PC-3 (cell line): ENCODE results near the gene CDC42EP3. TPM values are rescaled to one million over a fixed set of nuclear protein-coding genes. Genes with fewer than 3 reads are reported as not detected.

Source experiments
- ATAC-seq: fragments of 200-7000 bp; cut with Tn5 transposase; 2 replicates; pipeline ENCODE4 v1.9.1; 2020; ENCODE audit warnings: mild to moderate bottlenecking, moderate library complexity
- BruUV-seq: library from RNA; stranded (reverse); fragments of 400-500 nt; replicated peaks from 2 replicates; lab custom pipeline; 2021; lab: Mats Ljungman, UMichigan
- CTCF ChIA-PET: fragments of 300-600 bp; sonication (Branson Sonifier 250); formaldehyde crosslinking; loops from one replicate; lab custom pipeline; 2022; ENCODE audit warnings: antibody characterized with exemption; lab: Charles Lee
- POLR2A ChIA-PET: fragments of 300-600 bp; sonication (Branson Sonifier 250); formaldehyde crosslinking; loops from one replicate; lab custom pipeline; 2022; ENCODE audit warnings: antibody characterized with exemption; ENCODE audit not compliant: unreplicated experiment; lab: Charles Lee
- DNase-seq: peaks from one replicate; pipeline ENCODE4 v3.0.0-alpha.2; 2015
- H2AFZ ChIP-seq: fragments of 300-600 bp; sonication (generic); 2 replicates; pipeline ENCODE4 v1.6.0; 2016; ENCODE audit warnings: antibody characterized with exemption, low read length
- H3F3A ChIP-seq: fragments of 300-600 bp; sonication (generic); one replicate; pipeline ENCODE4 v1.6.0; 2017; ENCODE audit warnings: antibody characterized with exemption, low read length, control low read depth, mild to moderate bottlenecking; ENCODE audit not compliant: unreplicated experiment
- H3K27ac ChIP-seq: fragments of 300-600 bp; sonication (generic); 2 replicates; pipeline ENCODE4 v1.5.1; 2016; ENCODE audit warnings: mild to moderate bottlenecking, low read length
- H3K27me3 ChIP-seq: fragments of 300-600 bp; sonication (generic); 2 replicates; pipeline ENCODE4 v1.6.1; 2016; ENCODE audit warnings: low read length, mixed read lengths
- H3K36me3 ChIP-seq: fragments of 300-600 bp; sonication (generic); 2 replicates; pipeline ENCODE4 v1.6.1; 2016; ENCODE audit warnings: low read depth, mixed run types, low read length, mixed read lengths
- H3K4me1 ChIP-seq: fragments of 300-600 bp; sonication (generic); 2 replicates; pipeline ENCODE4 v1.5.1; 2016; ENCODE audit warnings: low read length; ENCODE audit not compliant: insufficient read depth
- H3K4me2 ChIP-seq: fragments of 300-600 bp; sonication (generic); 2 replicates; pipeline ENCODE4 v1.6.0; 2016; ENCODE audit warnings: low read length
- H3K4me3 ChIP-seq: fragments of 300-600 bp; sonication (generic); 2 replicates; pipeline ENCODE4 v1.5.1; 2016; ENCODE audit warnings: mild to moderate bottlenecking, low read length, mixed read lengths
- H3K79me2 ChIP-seq: fragments of 300-600 bp; sonication (generic); 2 replicates; pipeline ENCODE4 v1.6.1; 2017; ENCODE audit warnings: low read length, mixed read lengths
- H3K9ac ChIP-seq: fragments of 300-600 bp; sonication (generic); 2 replicates; pipeline ENCODE4 v1.6.0; 2016; ENCODE audit warnings: mild to moderate bottlenecking, low read length
- H3K9me2 ChIP-seq: fragments of 300-600 bp; sonication (generic); replicated peaks from 2 replicates; pipeline ENCODE4 v1.6.1; 2016; ENCODE audit warnings: mixed run types, low read length, mixed read lengths
- H3K9me3 ChIP-seq: fragments of 300-600 bp; sonication (generic); 2 replicates; pipeline ENCODE4 v1.6.1; 2016; ENCODE audit warnings: low read length, mixed read lengths
- H4K20me1 ChIP-seq: fragments of 300-600 bp; sonication (generic); 2 replicates; pipeline ENCODE4 v1.6.1; 2016; ENCODE audit warnings: low read length, mixed read lengths
- EZH2 ChIP-seq: fragments of 300-600 bp; sonication (generic); IDR thresholded peaks from one replicate; pipeline ENCODE4 v1.6.1; 2017; ENCODE audit warnings: antibody characterized with exemption, mild to moderate bottlenecking, low read length; ENCODE audit not compliant: unreplicated experiment
- EZH2phosphoT487 ChIP-seq: fragments of 300-600 bp; sonication (generic); IDR thresholded peaks from 2 replicates; pipeline ENCODE4 v1.6.1; 2018; ENCODE audit warnings: mild to moderate bottlenecking, antibody characterized with exemption, low read length, borderline replicate concordance
- intact Hi-C: fragments of 100-400 bp; cut with micrococcal nuclease; formaldehyde crosslinking; loops from 2 replicates; pipeline ENCODE4 v1.9.0; 2023
- total RNA-seq: library from RNA; depleted of rRNA; stranded (reverse); fragments of >200 nt; gene quantifications from 2 replicates; pipeline ENCODE4 v1.2.3, GENCODE V29; 2014
- TF ChIP-seq, protein P1 (sequence below): fragments of 300-600 bp; sonication (generic); conservative IDR thresholded peaks from 2 replicates; pipeline ENCODE4 v1.5.1; 2017; ENCODE audit warnings: antibody characterized with exemption, low read depth, mild to moderate bottlenecking, low read length

CDC42EP3 gene
- total RNA-seq, 1 experiment from 2014 or later = 28.4 TPM

- no peaks in the 10 kb centered on the region for H3K9me3 ChIP-seq
- H3K79me2 ChIP-seq = no peaks in the 10 kb centered on the region
- no peaks in the 10 kb centered on the region for H3F3A ChIP-seq
- H2AFZ ChIP-seq = no peak overlapping the region
- intact Hi-C loops = no loop called here
- no peak overlapping the region for H3K27ac ChIP-seq
- DNase-seq = no peak
- H4K20me1 ChIP-seq = no peaks in the 10 kb centered on the region
- POLR2A ChIA-PET = no interaction called here
- H3K4me1 ChIP-seq = no peaks in the 10 kb centered on the region
- no peak for TF ChIP-seq EZH2phosphoT487
- TF ChIP-seq, protein P1, sequence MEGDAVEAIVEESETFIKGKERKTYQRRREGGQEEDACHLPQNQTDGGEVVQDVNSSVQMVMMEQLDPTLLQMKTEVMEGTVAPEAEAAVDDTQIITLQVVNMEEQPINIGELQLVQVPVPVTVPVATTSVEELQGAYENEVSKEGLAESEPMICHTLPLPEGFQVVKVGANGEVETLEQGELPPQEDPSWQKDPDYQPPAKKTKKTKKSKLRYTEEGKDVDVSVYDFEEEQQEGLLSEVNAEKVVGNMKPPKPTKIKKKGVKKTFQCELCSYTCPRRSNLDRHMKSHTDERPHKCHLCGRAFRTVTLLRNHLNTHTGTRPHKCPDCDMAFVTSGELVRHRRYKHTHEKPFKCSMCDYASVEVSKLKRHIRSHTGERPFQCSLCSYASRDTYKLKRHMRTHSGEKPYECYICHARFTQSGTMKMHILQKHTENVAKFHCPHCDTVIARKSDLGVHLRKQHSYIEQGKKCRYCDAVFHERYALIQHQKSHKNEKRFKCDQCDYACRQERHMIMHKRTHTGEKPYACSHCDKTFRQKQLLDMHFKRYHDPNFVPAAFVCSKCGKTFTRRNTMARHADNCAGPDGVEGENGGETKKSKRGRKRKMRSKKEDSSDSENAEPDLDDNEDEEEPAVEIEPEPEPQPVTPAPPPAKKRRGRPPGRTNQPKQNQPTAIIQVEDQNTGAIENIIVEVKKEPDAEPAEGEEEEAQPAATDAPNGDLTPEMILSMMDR = no peak
- TF ChIP-seq EZH2 = no peak
- H3K9ac ChIP-seq = no peak overlapping the region
- no peaks in the 10 kb centered on the region for H3K36me3 ChIP-seq
- no peak overlapping the region for H3K4me3 ChIP-seq
- no peak overlapping the region for H3K4me2 ChIP-seq
- no TSS peak for BruUV-seq
- H3K9me2 ChIP-seq = no peaks in the 10 kb centered on the region
- H3K27me3 ChIP-seq = no peaks in the 10 kb centered on the region
- CTCF ChIA-PET = interaction anchor here (0.6 kb wide), 1 partner anchor 25 kb away, joined by 3 read pairs; no protein-coding TSS in a partner anchor
- ATAC-seq = no peak
These were observed 59.1 kb downstream of the CDC42EP3 start for GRCh38 chr2:37612382-37612781.

DNA sequence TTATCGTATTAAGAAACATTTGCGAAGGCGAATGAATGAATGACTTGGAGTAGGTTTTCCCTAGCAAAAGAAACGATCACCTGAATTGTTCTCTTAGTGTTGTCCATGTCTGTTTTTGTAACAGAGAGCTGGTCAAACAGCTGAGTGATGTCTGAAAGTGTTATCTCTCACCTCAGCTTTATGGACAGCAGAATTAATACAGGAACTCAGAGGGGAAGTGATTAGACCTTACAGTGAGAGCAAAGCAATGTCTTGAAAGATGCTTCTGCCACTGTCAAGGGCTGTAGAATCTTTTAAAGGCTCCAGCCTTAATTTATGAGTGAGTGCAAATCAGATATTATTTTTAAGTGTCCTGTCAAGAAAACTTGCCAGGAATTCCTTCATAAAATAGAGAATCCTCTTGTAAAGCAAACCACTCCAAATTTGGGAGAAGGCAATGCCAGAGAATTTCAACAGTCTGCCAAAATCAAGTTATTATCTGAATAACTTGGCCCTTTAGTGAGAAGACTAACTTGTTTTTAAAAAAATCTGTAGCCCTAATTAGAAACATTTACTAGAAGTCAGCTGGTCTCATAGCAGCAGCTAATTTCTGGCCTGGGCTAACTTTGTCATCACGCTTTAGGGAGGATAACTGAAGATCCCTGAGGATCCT lies 60.7 kb downstream of the CDC42EP3 start:
- H3K4me1 ChIP-seq = no peaks in the 10 kb centered on the region
- no peaks in the 10 kb centered on the region for H3K36me3 ChIP-seq
- H3K27me3 ChIP-seq = no peaks in the 10 kb centered on the region
- no peaks in the 10 kb centered on the region for H3K9me2 ChIP-seq
- TF ChIP-seq EZH2 (no peak), EZH2phosphoT487 (no peak)
- TF ChIP-seq, protein P1 = no peak
- H3K9ac ChIP-seq = no peak overlapping the region
- no TSS peak for BruUV-seq
- no peaks in the 10 kb centered on the region for H3K79me2 ChIP-seq
- ChIA-PET POLR2A (no interaction called here), CTCF (no interaction called here)
- no peak overlapping the region for H2AFZ ChIP-seq
- no peaks in the 10 kb centered on the region for H3K9me3 ChIP-seq
- no peaks in the 10 kb centered on the region for H3F3A ChIP-seq
- no peaks in the 10 kb centered on the region for H4K20me1 ChIP-seq
- H3K4me3 ChIP-seq = no peak overlapping the region
- no peak overlapping the region for H3K4me2 ChIP-seq
- no peak overlapping the region for H3K27ac ChIP-seq
- intact Hi-C loops = no loop called here
- ATAC-seq (no peak), DNase-seq (no peak)

DNA sequence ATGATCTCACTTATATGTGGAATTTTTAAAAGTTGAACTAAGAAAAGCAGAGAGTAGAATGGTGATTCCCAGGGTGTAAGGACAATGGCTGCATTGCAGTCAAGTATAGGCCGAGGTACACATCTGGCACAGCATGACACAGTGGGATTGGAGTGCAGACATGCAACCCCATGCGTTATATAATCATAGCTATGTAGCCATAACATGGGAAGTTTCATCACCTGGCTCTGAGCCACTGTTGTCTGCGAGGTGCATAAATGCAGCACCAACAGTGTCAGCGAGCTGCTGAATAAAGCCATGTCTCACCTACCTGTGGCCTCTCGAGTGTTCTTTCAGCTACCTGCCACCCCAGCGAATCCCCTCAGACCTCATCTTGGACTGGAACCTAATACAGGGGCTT lies 61.7 kb downstream of the CDC42EP3 start:
- Histone ChIP-seq H3K9me3 (no peaks in the 10 kb centered on the region), H3F3A (no peaks in the 10 kb centered on the region), H3K27ac (no peak overlapping the region), H3K9me2 (no peaks in the 10 kb centered on the region), H3K4me3 (no peak overlapping the region), H2AFZ (no peak overlapping the region), H3K79me2 (no peaks in the 10 kb centered on the region), H4K20me1 (no peaks in the 10 kb centered on the region), H3K4me1 (peaks cover 6% of the 10 kb centered on the region), H3K36me3 (no peaks in the 10 kb centered on the region), H3K4me2 (no peak overlapping the region), H3K9ac (no peak overlapping the region), H3K27me3 (no peaks in the 10 kb centered on the region)
- intact Hi-C loops = no loop called here
- no TSS peak for BruUV-seq
- no peak for TF ChIP-seq EZH2
- no peak for TF ChIP-seq EZH2phosphoT487
- TF ChIP-seq, protein P1 = no peak
- ChIA-PET POLR2A (no interaction called here), CTCF (interaction anchor here (0.6 kb wide), 1 partner anchor 20 kb away, joined by 3 read pairs; no protein-coding TSS in a partner anchor)
- DNase-seq (no peak), ATAC-seq (no peak)
